Measurements from ENCODE around the gene LIPC.
A peak's percentile ranks its signal among the peaks of the same experiment; 100 is the strongest.

The LIPC gene

DNA sequence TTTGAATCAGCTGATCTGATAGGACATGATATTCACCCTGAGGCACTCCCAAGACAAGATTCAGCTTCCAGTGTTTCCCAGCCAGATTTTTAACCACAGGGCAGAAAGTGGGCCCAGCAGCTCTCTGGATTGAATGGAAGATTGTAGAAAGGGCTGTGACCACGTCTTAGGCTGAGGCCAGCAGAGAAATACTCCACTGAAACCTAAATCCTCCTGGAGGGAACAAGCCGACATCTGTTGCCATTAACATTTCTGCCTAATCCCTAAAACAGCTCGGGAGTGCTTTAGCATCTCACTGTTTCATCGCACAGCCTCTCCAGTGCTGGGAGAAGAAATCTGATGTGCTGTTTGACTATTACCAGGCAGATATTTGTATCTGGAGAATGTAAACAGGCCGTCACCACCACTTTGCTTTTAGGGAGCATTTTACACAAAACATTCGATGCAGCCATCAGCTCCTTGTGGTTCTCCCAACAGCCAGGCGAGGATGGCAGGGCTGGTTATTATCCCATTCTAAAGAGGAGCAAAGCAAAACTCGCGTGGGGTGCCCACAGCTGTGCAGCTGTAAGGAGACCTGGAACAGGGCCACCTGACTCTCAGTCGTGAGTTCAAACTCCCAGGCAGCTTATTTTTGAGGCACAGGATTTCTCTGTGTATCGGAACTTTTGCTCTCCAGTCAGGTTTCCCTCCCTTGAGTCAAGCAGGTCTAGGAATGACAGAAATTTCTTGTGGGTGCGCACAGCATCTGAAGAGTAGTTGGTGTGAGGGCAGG lies 117.4 kb downstream of the LIPC start:
- DNase-seq (ENCODE audit: insufficient read length, low spot score) (no peak), FAIRE-seq (no peak)

DNA sequence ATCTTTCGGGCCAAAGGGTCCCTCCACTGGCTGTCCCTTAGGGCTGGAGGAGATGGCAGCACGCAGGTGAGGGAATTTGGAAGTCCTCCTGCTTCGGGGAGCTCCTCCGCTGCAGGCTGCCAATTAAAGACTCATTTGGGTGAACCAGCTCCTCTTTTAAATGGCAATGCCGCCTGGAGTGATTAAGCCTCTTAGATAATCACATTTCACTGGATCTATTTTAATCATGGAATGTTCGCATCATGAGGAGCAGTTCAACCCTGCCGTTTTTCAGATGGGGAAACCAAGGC lies 117.9 kb downstream of the LIPC start:
- DNase-seq (ENCODE audit: insufficient read length, low spot score) (no peak), FAIRE-seq (no peak)

DNA sequence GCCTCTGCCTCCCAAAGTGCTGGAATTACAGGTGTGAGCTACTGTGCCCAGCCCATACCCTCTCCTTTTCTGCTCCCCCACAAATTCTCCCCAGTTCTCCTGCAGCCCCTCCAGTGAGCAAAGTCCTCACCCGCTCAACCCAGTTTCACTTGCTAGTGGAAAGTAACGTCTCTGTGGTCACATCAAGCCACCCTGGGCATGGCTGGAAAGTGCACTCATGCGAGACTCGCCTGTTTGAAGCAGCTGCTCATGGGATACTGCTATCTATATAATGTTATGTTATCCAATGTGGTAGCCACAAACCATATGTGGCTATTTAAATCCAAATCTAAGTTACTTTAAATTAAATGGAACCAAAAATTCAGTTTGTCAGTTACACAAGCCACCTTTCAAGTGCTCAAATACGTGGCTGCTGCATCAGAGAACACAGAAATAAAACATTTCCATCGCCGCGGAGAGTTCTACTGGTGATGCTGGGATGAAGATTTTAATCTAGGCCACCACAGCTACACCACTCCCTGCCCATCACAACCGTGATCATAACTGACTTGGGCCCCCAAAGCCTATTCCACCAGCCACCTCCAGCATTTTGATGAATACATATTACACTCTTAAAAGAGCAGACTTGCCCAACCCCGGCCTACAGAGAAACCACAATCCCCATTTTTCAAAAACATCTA lies 119.4 kb downstream of the LIPC start:
- FAIRE-seq (no peak), DNase-seq (ENCODE audit: insufficient read length, low spot score) (no peak)

DNA sequence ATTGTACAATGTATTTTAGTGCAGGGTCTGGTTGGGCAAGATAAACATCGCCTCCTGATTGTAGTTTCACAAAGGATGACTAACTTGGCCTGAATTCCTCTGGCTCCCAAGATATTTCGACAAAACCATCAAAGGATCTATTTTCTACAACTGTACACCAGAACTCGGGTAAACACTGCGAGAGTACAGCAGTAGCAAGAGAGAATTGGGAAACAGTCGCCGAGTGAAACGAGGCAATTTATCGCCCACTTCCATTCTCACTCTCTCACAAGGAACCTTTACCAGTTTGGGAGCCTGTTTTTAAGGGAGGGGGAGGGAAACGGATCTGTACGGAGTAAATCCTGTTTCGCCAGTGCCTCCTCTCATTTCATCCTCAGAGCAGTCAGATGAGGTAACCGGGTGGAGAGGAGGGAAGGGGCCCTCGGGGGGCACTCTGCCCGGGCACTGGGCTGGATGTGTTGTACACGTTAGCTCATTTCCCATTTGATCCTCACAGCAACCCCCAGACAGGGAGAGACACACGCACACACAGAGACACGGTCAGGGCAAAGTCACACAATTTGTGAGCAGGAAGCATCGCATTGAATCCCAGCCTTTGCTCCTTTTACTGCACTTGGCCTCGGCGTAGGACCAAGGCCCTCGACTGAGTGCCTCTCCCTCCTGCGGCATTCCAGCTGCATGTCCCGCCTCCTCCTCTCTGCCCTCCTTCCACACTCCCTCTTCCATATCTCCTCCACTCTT lies 120.1 kb downstream of the LIPC start:
- FAIRE-seq (peak; percentile 59), DNase-seq (ENCODE audit: insufficient read length, low spot score) (peak; percentile 36)

DNA sequence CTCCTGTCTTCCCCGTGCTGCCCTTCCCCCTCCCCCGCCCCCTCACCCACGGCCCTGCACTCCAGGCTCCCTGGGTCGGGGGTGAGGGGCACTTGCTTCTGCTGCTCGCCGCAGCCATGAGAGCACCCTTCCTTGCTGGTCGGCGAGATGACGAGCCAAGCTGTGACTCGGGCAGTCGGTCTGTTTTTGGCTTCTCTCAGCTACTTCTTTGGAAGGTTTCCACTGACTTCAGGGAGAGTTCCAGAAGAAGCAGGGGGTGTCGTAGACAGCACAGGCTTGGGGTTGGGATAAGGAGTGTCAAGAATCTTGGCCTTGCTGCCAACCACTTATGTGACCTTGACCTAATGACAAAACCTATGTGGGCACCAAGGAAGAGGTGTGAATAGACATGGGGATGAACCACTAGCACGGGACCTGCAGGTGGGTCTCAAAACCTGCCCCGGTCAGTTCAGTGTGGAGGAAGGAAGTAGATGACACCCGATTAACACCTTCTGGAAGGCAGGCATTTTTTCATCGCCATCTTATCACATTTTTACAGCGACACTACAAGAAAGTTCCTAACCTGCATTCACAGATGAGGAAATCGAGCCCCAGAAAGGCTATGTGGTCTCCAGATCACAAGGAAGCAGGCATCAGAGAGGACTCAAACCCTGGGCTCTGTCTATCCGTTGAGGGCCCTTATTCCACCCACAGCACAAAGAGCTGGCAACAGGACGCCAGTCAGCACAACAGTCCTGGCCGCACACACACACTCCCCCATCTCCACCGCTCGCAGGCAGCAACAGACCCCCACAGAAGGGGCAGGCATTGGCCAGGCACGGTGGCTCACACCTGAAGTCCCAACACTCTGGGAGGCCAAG lies 120.9 kb downstream of the LIPC start:
- DNase-seq (ENCODE audit: insufficient read length, low spot score) (no peak), FAIRE-seq (no peak)

DNA sequence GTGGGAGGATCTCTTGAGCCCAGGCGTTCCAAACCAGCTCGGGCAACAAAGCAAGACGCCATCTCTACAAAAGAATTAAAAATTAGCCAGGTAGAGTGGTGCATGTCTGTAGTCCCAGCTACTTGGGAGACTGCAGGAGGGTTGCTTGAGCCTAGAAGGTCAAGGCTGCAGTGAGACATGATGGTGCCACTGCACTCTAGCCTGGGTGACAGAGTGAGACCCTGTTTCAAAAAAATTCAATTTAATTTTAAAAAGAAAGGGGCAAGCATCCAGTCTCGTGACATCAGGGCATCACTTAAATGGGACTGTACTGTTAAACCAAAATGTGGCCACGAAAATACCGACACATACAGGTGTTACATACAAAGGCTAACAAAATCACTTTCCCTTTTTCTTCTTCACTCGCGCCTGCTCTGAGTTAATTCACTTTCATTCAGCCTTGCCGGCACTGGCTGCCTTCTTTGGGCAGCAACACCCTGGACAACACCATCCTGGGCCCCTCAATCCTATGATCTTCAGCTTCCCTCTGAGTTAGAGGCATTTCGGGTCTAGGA lies 121.7 kb downstream of the LIPC start:
- FAIRE-seq, result no peak
- DNase-seq (ENCODE audit: insufficient read length, low spot score), result no peak

DNA sequence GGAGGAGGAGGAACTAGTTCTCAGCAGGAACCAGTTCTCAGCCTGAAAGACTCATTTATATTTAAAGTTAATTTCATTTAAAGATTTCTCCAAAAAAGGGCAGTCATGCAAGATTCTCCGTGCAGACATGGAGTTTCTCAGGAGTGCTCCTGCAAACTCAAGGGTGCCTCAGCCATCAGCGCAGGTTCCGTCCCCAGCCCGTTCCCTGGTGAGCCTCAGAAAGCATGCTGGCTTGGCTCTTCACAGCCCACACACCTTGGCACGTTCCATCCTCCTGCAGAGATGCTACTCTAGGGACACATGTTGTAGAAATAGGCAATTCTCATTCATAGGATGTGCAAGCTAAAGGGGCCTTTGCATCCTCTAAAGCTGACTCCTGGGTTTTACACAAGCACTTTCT lies 123.0 kb downstream of the LIPC start:
- DNase-seq (ENCODE audit: insufficient read length, low spot score) (no peak), FAIRE-seq (no peak)

DNA sequence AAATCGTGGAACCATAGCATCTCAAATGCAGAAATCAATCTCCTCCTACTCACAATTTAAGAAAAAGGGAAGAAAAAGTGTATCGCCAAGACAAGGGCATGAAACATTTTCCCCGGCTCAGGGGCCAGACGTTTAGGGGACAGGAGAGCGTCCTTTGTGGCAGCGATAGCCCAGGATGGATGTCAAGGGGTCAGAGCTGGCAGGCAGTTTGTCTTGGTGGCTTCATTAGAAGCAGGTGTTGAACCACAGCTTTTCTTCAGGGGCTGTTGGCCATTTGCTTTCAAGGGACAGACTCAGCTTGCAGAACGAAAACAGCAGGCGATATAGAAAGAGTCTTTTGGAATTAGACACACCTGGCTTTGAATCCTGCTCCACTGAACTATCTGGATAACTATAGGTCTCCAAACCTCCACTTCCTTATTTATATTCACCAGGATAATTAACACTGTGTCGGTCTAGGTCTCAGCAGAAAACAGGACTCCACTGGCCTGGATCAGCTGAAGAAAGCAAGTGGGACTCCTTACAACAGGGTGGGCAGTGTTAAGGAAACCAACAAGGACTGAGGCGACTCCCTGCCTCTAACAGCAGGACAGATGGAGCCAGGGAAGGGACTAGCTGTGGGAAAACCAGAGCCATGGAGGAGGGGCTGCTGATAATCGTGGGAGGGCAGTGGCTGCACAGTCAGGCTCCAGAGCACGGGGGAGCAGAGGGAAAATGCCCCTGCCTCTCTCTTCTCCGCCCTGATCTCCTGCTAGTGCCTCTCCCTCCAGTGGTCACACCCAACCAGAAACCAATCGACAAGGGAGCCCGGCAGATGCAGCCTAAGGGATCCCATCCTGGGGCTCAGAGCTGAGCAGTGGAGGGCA lies 123.6 kb downstream of the LIPC start:
- FAIRE-seq, result no peak
- DNase-seq (ENCODE audit: insufficient read length, low spot score), result no peak

DNA sequence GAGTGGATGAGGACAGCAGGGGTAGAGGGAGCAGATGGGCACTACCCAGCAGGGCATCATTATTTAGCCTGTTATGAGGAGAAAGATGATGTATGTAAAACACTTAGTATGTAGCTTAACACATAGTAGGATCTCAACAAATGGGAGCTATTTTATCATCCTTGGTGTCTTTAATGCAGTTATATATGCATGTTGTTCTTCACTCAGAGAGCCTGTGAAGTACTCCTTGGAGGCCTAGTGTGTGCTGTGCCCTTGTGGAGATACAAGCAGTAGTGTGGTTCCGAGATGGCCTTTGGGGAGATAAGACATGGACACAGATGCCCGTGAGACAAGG lies 124.2 kb downstream of the LIPC start:
- DNase-seq (ENCODE audit: insufficient read length, low spot score) (no peak), FAIRE-seq (no peak)

DNA sequence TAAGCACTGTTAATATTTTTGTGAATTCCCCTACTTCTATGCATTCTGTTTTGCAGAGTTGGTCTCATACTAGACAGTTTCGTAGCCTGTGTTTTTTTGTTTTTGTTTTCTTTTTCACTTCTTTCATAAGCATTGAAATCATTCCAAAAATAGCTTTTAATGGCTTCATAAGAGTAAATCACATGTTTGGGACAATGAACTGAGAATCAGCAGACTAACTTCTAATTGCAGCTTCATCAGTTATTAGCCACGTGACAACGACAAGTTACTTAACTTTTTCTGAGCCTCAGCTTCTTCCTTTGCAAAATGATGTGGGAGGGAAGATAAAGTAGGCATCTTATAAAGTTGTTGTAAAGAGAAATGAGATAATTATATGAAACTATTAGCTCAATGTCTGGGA lies 124.8 kb downstream of the LIPC start:
- DNase-seq (ENCODE audit: insufficient read length, low spot score), result no peak
- FAIRE-seq, result no peak

DNA sequence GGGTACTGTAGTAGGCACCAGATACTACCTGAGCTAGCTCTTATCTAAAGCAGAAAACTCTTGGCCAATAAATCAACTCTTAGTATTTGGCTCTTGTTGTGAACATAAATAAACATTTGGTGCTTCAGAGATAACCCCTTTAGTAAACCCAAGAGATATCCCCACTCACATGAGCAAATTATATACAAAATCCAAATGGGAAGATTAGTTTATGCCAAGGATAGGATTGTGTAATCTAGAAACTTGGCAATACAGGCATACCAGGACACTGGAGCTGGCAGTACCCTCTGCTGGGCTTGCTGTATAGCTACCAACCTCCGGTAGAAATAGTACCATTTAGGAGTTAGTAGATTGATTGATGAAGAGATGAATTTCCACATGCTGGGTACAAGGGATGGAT lies 127.0 kb downstream of the LIPC start:
- DNase-seq (ENCODE audit: insufficient read length, low spot score) (no peak), FAIRE-seq (no peak)

DNA sequence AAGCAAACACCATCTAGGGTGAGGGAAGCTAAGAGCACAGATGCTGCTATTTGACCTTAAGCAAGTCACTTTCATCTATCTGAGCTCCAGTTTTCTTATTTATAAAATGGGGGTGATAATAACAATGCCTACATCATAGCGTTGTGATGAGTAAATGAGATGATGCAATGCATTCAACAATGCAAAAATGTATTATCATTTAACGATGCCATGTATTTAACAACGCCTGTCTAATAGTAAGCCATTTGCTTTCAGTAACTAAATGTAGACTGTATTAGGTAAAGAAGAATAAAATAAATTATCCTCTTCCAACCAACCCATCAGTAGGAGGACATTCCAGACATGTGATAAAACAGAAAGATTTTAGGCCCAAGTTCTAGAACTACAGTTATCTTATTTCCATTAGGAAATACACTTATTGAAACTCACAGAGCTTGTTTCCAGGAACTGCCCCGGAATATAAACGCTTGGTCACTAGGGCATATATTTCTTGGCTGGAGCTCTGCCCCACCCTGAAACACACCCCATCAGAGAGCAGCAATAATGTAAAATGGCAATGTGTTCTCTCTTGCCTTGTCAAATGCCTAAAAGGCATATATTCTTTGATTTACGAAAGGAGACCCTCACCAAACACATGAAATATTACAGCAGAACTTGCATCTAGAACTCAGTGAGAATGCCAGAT lies 128.3 kb downstream of the LIPC start:
- no peak for FAIRE-seq
- no peak for DNase-seq (ENCODE audit: insufficient read length, low spot score)

DNA sequence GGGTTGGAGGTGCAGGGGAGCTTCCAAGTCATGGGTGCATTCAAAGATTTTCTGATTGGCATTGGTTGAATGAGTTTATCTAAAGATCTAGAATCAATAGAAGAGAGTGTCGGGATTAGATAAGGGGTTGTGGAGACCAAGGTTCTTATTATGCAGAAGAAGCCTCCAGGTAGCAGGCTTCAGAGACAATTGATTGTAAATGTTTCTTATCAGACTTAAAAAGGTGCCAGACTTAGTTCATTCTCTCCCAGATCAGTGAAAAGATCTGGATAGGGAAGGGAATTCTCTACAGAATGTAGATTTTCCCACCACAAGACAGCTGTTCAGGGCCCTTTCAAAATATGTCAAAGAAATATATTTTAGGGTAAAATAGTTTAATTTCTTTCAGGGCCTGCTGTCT lies 129.5 kb downstream of the LIPC start:
- no peak for DNase-seq (ENCODE audit: insufficient read length, low spot score)
- no peak for FAIRE-seq

DNA sequence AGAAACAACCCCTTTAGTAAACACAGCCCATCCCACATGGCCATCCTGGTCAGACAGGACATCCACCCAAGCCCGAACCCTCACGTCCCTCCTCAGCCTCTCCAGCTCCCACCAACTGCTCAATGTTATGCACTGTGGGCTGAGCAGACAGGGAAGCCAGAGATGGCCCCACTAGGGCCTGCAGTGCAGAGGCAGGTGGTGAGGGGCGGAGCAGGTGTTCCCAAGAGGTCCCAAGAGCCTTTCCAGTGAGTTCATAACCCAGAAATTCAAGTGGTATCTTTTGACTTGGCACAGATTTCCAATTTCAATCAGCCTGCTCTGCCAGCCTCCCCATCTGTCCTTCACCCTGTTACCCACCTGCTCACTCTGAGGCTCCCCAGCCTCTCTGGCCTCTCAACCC lies 130.3 kb downstream of the LIPC start:
- no peak for DNase-seq (ENCODE audit: insufficient read length, low spot score)
- FAIRE-seq, result no peak

DNA sequence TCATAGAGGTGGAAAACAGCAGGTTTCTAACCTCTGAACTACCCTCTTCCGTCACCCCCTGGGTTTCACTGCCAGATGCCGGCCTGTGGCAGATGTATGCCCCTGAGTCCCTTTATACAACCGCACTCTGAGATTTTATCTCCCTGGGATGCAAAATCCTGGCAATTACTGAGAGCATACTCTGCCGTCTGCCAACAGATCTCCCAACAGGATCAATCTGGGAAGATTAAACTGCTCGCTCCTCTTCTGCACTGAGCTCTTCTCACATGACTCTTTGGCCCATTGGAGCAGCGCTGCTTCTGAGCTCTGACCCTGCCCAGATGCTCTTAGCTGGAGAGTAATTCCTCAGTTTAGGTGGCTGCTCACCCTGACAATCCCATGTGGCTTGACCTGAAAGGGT lies 133.2 kb downstream of the LIPC start:
- DNase-seq (ENCODE audit: insufficient read length, low spot score), result no peak
- no peak for FAIRE-seq

DNA sequence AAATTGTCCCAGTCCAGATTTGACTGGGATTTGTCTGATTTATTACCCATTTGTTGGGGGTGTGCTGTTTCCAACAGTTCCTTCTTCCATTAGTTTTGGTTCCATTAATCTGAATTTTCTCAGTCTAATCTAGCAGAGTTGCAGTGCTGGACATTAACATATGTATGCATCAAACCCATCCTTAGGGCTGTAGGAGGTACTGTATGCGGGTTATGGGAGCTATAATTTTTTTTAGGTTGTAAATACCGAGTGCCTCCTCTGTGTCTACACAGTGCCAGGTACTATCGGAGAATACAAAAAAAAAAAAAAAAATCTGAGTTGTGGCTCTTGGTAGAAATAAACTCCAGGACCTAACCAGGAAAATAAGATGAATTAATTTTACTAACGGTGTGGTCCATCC lies 133.8 kb downstream of the LIPC start:
- DNase-seq (ENCODE audit: insufficient read length, low spot score) (no peak), FAIRE-seq (no peak)

DNA sequence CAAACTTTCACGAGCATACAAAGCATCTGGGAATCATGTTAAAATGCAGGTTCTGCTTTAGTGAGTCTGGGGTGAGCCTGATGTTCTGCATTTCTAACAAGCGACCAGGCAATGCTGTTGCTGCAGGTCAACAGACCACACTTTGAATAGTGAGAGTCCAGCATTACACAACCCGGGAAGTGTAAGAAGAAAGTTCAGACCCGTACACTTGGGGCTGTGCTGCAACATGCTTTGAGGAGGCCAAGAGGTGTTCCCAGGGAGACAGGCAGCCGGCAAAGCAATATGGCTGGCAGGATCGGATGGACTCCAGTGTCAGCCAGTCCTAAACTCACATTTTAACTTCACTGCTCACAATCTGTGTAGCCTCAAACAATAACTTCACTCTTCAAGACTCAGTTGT lies 134.2 kb downstream of the LIPC start:
- FAIRE-seq (no peak), DNase-seq (ENCODE audit: insufficient read length, low spot score) (no peak)

DNA sequence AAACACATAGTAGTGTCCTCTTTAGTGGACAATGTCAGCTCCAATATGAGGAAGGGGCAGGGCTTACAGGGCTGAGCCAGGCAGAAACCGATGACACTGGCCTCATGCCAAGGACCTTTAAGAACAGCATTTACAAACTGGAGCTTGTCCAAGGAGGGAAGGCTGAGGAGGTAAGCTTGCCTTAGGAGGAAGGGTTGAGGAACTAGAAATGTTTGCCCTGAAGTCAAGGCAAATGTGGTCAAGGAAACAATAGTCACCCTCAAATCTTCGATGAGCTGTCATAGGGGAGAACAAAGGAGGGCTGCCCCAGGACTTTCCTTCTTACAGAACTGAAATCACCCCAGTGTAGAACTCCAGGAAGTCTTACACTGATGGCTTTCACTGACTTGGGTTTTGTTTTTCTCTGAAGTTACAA lies 136.4 kb downstream of the LIPC start:
- DNase-seq (ENCODE audit: insufficient read length, low spot score) (no peak), FAIRE-seq (no peak)

DNA sequence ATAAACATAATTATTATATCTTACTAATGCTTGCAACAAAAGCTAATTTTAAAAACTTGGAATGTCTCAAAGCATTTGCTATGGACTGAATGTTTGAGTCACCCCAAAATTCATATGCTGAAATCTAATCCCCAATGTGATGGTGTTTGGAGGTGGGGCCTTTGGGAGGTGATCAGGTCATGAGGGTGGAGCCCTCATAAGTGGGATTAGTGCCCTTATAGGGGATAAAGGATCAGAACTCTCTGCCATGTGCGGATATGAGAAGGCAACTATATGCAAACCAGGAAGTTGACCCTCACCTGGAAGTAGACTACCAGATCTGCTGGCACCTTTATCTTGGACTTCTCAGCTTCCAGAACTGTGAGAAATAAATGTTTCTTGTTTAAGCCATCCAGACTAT lies 137.7 kb downstream of the LIPC start:
- FAIRE-seq (no peak), DNase-seq (ENCODE audit: insufficient read length, low spot score) (no peak)
